Keratinocyte (primary cell): ENCODE data around the gene TEX53.

Source experiments
- EZH2 ChIP-seq: IDR thresholded peaks from one replicate; pipeline ENCODE4 v1.6.1; 2012; ENCODE audit warnings: inconsistent platforms, mild to moderate bottlenecking, low read length, moderate library complexity
- TF ChIP-seq, protein P1 (sequence below), 3 experiments: IDR thresholded peaks in 1 of 3; conservative IDR thresholded peaks in 1 of 3; optimal IDR thresholded peaks in 1 of 3; 2 replicates in 2 of 3; 3 replicates in 1 of 3; pipeline versions ENCODE3 to v1.5.1; 2011; ENCODE audit warnings: low read length in 3 of 3, mild to moderate bottlenecking in 3 of 3, moderate library complexity in 2 of 3, control low read depth in 1 of 3, inconsistent platforms in 1 of 3; ENCODE audit not compliant: insufficient read depth in 2 of 3; ENCODE audit errors: extremely low read depth in 1 of 3

DNA sequence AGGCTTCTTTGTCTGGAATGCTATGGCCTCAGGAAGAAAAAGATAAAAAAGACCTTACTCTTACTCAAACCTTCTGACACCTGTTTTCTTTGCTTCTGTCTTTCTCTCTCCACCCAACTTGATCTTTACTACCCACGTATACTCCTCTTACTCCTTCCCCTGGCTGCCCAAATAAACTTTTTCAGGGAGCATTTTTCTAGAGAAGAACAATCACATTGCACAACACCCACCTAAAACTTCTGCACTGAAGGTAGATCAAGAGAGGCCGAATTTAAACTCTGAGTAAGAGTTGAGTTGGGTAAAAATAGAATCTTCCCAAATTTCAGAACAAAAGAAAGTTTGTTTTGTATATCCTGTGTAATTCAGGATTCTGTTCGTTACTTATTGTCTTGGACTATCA lies 20.5 kb upstream of the TEX53 start:
- TF ChIP-seq, protein P1, sequence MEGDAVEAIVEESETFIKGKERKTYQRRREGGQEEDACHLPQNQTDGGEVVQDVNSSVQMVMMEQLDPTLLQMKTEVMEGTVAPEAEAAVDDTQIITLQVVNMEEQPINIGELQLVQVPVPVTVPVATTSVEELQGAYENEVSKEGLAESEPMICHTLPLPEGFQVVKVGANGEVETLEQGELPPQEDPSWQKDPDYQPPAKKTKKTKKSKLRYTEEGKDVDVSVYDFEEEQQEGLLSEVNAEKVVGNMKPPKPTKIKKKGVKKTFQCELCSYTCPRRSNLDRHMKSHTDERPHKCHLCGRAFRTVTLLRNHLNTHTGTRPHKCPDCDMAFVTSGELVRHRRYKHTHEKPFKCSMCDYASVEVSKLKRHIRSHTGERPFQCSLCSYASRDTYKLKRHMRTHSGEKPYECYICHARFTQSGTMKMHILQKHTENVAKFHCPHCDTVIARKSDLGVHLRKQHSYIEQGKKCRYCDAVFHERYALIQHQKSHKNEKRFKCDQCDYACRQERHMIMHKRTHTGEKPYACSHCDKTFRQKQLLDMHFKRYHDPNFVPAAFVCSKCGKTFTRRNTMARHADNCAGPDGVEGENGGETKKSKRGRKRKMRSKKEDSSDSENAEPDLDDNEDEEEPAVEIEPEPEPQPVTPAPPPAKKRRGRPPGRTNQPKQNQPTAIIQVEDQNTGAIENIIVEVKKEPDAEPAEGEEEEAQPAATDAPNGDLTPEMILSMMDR (optimal IDR thresholded peaks at IDR 0.05 in 1 of 3, IDR thresholded peaks at IDR 0.05 in 1 of 3, conservative IDR thresholded peaks at IDR 0.05 in 1 of 3; ENCODE audit: extremely low read depth in 1 of 3, insufficient read depth in 2 of 3, low read length in 3 of 3): no peak
- no peak for TF ChIP-seq EZH2
